MM.1S (cell line): ENCODE results near the gene CCDC59.

ENCODE experiments used
- DNase-seq: peaks from one replicate; pipeline ENCODE4 v3.0.0-alpha.2; 2015
- H2AFZ ChIP-seq: fragments of 300-600 bp; sonication (generic); 2 replicates; pipeline ENCODE4 v1.6.0; 2016; ENCODE audit warnings: antibody characterized with exemption, low read length
- H3F3A ChIP-seq: fragments of 300-600 bp; sonication (generic); 2 replicates; pipeline ENCODE4 v1.6.1; 2016; ENCODE audit warnings: mild to moderate bottlenecking, antibody characterized with exemption, low read length, moderate library complexity, mixed read lengths; ENCODE audit not compliant: insufficient read depth
- H3K27ac ChIP-seq: fragments of 300-600 bp; sonication (generic); 2 replicates; pipeline ENCODE4 v1.5.1; 2016; ENCODE audit warnings: mild to moderate bottlenecking, low read length
- H3K27me3 ChIP-seq: fragments of 300-600 bp; sonication (generic); replicated peaks from 2 replicates; pipeline ENCODE4 v1.6.0; 2016; ENCODE audit warnings: low read length; ENCODE audit not compliant: insufficient read depth
- H3K36me3 ChIP-seq: fragments of 300-600 bp; sonication (generic); replicated peaks from 2 replicates; pipeline ENCODE4 v1.6.1; 2016; ENCODE audit warnings: mild to moderate bottlenecking, low read length, mixed read lengths; ENCODE audit not compliant: insufficient read depth
- H3K4me1 ChIP-seq: fragments of 300-600 bp; sonication (generic); 2 replicates; pipeline ENCODE4 v1.6.1; 2016; ENCODE audit warnings: low read length, mixed read lengths
- H3K4me2 ChIP-seq: fragments of 300-600 bp; sonication (generic); 2 replicates; pipeline ENCODE4 v1.6.0; 2016; ENCODE audit warnings: low read depth, low read length
- H3K4me3 ChIP-seq: fragments of 300-600 bp; sonication (generic); 2 replicates; pipeline ENCODE4 v1.5.1; 2016; ENCODE audit warnings: low read length, mixed read lengths
- H3K79me2 ChIP-seq: fragments of 300-600 bp; sonication (generic); 2 replicates; pipeline ENCODE4 v1.6.1; 2016; ENCODE audit warnings: mixed run types, low read length, mixed read lengths
- H3K9ac ChIP-seq: fragments of 300-600 bp; sonication (generic); 2 replicates; pipeline ENCODE4 v1.6.1; 2016; ENCODE audit warnings: low read length, mixed read lengths
- H3K9me2 ChIP-seq: fragments of 300-600 bp; sonication (generic); replicated peaks from 2 replicates; pipeline ENCODE4 v1.6.1; 2016; ENCODE audit warnings: mild to moderate bottlenecking, low read length, mixed read lengths; ENCODE audit not compliant: insufficient read depth
- H3K9me3 ChIP-seq: fragments of 300-600 bp; sonication (generic); replicated peaks from 2 replicates; pipeline ENCODE4 v1.6.1; 2016; ENCODE audit warnings: mild to moderate bottlenecking, low read length, mixed read lengths; ENCODE audit not compliant: insufficient read depth
- H4K20me1 ChIP-seq: fragments of 300-600 bp; sonication (generic); 2 replicates; pipeline ENCODE4 v1.6.1; 2016; ENCODE audit warnings: mild to moderate bottlenecking, low read length, moderate library complexity, mixed read lengths; ENCODE audit not compliant: insufficient read depth
- EZH2 ChIP-seq: fragments of 300-600 bp; sonication (generic); optimal IDR thresholded peaks from 2 replicates; pipeline ENCODE3; 2017; ENCODE audit warnings: low read depth, mild to moderate bottlenecking, antibody characterized with exemption, low read length, mixed read lengths
- EZH2phosphoT487 ChIP-seq: fragments of 300-600 bp; sonication (generic); IDR thresholded peaks from 2 replicates; pipeline ENCODE4 v1.6.1; 2018; ENCODE audit warnings: antibody characterized with exemption, low read length
- TF ChIP-seq, protein P1 (sequence below): fragments of 300-600 bp; sonication (generic); IDR thresholded peaks from 2 replicates; pipeline ENCODE4 v1.5.1; 2016; ENCODE audit warnings: antibody characterized with exemption, low read length, mixed read lengths

The CCDC59 gene, protein sequence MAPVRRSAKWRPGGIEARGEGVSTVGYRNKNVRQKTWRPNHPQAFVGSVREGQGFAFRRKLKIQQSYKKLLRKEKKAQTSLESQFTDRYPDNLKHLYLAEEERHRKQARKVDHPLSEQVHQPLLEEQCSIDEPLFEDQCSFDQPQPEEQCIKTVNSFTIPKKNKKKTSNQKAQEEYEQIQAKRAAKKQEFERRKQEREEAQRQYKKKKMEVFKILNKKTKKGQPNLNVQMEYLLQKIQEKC

GRCh38 chr12:82358200-82359114, at the start of gene CCDC59, which contains the start of gene METTL25:
Gene CCDC59, minus strand, starts transcription at chr12:82358387. Its CDS starts 11 bp downstream, at chr12:82358376.
Gene METTL25, plus strand, starts transcription at chr12:82358529. Its CDS starts 37 bp downstream, at chr12:82358566.
- peak within 1 kb of the TSS; percentile 98 for H3K9ac ChIP-seq
- H3K27me3 ChIP-seq = no peaks in the 10 kb centered on the region
- no peak for TF ChIP-seq EZH2phosphoT487
- TF ChIP-seq, protein P1, sequence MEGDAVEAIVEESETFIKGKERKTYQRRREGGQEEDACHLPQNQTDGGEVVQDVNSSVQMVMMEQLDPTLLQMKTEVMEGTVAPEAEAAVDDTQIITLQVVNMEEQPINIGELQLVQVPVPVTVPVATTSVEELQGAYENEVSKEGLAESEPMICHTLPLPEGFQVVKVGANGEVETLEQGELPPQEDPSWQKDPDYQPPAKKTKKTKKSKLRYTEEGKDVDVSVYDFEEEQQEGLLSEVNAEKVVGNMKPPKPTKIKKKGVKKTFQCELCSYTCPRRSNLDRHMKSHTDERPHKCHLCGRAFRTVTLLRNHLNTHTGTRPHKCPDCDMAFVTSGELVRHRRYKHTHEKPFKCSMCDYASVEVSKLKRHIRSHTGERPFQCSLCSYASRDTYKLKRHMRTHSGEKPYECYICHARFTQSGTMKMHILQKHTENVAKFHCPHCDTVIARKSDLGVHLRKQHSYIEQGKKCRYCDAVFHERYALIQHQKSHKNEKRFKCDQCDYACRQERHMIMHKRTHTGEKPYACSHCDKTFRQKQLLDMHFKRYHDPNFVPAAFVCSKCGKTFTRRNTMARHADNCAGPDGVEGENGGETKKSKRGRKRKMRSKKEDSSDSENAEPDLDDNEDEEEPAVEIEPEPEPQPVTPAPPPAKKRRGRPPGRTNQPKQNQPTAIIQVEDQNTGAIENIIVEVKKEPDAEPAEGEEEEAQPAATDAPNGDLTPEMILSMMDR = peak; percentile 95
- no peak for TF ChIP-seq EZH2
- H2AFZ ChIP-seq = peak within 1 kb of the TSS; percentile 93
- H3K79me2 ChIP-seq = peaks cover 46% of the 10 kb centered on the region
- peak within 1 kb of the TSS; percentile 89 for H3K27ac ChIP-seq
- H3F3A ChIP-seq = no peaks in the 10 kb centered on the region
- peaks cover 11% of the 10 kb centered on the region for H3K36me3 ChIP-seq
- peak within 1 kb of the TSS; percentile 98 for H3K4me2 ChIP-seq
- no peaks in the 10 kb centered on the region for H4K20me1 ChIP-seq
- H3K9me2 ChIP-seq = no peaks in the 10 kb centered on the region
- H3K4me1 ChIP-seq = peaks cover 16% of the 10 kb centered on the region; the same call in 1 of the 2 replicates
- H3K4me3 ChIP-seq = peak within 1 kb of the TSS; percentile 100
- DNase-seq = peak; percentile 99
- no peaks in the 10 kb centered on the region for H3K9me3 ChIP-seq

DNA sequence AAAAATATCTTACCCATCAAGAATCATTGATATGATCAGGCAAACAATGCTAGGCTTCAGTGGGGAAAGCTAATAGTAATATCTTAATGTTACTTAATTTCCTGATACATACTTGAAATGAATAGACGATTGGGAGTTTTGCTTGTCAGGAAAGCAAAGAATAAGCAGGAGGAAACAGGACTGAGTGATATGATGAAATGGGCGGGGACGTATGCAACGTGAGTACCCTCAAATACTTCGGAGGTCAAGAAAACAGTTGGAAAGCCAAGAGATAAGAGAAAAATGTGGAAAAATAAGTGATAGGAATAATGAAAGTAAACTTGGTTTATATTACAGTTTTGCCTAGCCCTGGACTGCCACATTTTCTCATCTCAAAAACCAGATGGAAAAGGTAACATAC, 49.3 kb upstream of the CCDC59 start:
- Histone ChIP-seq H3K27me3 (no peaks in the 10 kb centered on the region), H3K36me3 (no peaks in the 10 kb centered on the region), H3K9ac (no peak overlapping the region), H3K4me1 (no peaks in the 10 kb centered on the region), H2AFZ (no peak overlapping the region), H3K27ac (no peak overlapping the region), H3F3A (no peaks in the 10 kb centered on the region), H3K9me2 (no peaks in the 10 kb centered on the region), H4K20me1 (no peaks in the 10 kb centered on the region), H3K9me3 (no peaks in the 10 kb centered on the region), H3K4me2 (no peak overlapping the region), H3K4me3 (no peak overlapping the region), H3K79me2 (no peaks in the 10 kb centered on the region)
- no peak for DNase-seq
- TF ChIP-seq EZH2 (no peak), EZH2phosphoT487 (no peak)
- TF ChIP-seq, protein P1 = no peak

DNA sequence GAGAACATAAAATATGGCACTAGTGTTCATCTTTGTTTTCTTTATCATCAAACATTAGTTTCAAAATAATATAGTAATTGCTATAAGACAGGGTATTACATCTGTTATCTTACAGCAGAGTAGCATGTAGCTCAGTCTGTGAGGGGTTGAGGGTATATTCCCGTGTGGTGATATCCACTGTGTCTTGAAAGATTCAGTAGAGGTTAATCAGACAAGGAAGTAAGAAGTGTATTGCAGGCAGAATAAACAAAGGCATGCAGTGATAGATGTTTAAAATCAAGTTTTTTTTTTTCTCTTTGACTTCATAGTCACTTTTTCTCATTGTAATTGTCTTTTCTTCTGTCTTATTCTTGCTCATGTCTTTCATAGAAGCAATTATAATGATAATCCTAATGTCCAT, 48.5 kb upstream of the CCDC59 start:
- Histone ChIP-seq H3K4me3 (no peak overlapping the region), H3K4me2 (no peak overlapping the region), H3K36me3 (no peaks in the 10 kb centered on the region), H4K20me1 (no peaks in the 10 kb centered on the region), H3F3A (no peaks in the 10 kb centered on the region), H3K27ac (no peak overlapping the region), H3K9me3 (no peaks in the 10 kb centered on the region), H3K9me2 (no peaks in the 10 kb centered on the region), H3K4me1 (no peaks in the 10 kb centered on the region), H3K27me3 (no peaks in the 10 kb centered on the region), H3K79me2 (no peaks in the 10 kb centered on the region), H3K9ac (no peak overlapping the region), H2AFZ (no peak overlapping the region)
- TF ChIP-seq EZH2 = no peak
- no peak for TF ChIP-seq EZH2phosphoT487
- TF ChIP-seq, protein P1 = no peak
- DNase-seq = no peak
